Esophagus mucosa (tissue), 1 donor: ENCODE results near the gene PSMA6. TPM values are rescaled to one million over a fixed set of nuclear protein-coding genes. Genes with fewer than 3 reads are reported as not detected.
"Not testable (repeated sequence)": the region's sequence is repeated elsewhere in the genome, so short reads cannot be mapped to it uniquely, and the experiment has no call there.

Experiments
- ATAC-seq: fragments of 200-7000 bp; cut with Tn5 transposase; one replicate; pipeline ENCODE4 v1.9.1; 2020
- total RNA-seq: library from RNA; stranded (reverse); gene quantifications from one replicate; pipeline ENCODE4 v1.2.4, GENCODE V29; 2023
- donor health status: DM: yes; HTN: yes; CAD: no.

The PSMA6 gene
- total RNA-seq, 1 donor from 2014 or later = 188 TPM

DNA sequence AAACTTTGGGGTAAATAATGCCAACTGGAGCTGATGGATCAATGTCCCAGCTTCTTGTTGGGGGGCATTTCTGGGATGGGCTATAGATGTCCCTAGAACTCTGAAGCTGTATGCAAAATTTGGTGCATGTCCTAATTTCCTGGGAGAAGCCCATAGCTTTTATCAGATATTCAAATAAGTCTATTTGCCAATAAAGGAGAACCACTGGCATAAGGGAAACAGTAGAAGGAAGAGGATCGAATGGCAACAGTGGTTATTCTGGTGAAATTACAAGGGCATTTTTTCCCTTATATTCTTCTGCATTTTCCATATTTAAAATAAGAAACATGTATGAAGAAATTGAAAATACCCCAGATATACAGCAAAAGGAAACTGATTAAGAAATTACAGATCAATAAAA lies 34.2 kb downstream of the PSMA6 start:
- no peak for ATAC-seq

DNA sequence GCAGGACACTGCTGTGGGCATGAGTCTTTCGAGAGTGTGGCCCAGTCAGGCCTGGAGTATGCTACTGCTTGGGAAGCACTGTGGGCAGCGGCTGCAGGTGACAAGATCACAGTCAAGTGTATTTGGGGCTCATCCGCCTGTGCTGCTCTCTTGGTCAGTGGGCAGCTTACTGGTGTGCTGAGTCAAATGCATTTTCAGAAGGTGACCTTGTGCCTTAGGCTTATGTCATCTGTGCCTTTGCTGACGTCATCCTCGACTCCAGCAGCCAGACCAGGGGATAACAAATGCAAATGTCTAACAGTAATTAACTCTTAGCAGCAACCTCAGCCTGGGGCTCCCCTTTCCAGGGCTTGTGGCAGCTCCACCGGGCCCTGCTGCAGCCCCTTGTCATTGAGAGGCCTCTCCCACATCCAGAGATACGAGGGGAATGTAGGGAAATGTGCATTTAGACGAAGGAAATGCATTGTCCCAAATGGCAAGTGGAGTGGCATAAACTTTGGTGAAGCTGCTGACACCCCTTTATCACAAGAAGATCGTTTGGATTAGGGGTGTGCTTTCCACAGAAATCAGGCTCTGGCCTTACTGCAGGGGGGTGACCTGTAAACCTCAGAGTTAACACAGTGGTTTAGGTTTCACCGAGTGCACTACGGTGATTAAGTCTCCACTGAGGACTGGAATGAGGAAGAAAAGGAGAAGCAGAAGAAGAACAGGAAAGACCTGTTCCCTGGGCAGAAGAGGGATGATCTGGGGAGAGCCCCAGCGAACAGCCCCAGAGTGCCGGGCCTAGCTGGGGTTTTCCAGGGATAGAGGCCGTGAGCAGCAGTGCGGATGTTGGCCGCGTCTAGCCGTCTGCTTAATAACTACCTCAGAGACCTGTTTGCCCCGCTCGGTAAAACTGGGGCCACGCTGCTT lies 39.7 kb downstream of the PSMA6 start:
- peak; percentile 90 for ATAC-seq

DNA sequence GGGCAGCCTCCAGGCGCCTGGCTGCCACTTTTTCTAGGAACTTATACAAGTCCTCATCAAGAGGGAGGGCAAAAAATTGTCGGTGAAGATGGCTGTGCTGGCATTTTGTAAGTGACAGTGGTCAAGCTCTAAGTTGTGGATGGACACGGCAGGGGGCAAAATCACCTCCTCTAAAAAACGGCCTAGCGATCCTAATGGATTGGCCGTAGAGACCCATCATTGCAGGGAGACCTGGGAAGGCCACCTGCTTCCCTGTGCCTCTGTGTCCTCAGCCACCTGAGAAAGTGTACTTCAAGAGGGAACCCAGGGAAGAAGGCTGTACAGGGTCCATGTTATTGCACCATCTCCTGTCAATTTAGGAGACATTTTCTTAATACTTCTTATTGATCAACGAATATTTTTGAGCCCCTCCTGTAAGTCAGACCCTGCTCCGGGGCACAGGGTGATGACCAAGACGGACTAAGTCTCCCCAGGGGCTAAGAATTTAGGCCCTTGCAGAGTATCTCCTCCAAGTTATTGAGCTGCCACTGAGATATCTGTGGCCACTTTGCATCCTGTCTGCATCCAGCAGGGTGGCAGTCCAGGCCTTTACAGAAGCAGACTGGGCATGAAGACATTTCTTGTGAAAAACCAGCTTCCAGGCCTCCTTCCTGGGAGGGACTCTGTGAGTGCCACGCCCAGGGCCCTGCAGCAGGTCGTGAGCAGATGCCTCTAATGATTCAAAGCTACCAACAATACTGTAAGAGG lies 40.5 kb downstream of the PSMA6 start:
- ATAC-seq = peak; percentile 57

DNA sequence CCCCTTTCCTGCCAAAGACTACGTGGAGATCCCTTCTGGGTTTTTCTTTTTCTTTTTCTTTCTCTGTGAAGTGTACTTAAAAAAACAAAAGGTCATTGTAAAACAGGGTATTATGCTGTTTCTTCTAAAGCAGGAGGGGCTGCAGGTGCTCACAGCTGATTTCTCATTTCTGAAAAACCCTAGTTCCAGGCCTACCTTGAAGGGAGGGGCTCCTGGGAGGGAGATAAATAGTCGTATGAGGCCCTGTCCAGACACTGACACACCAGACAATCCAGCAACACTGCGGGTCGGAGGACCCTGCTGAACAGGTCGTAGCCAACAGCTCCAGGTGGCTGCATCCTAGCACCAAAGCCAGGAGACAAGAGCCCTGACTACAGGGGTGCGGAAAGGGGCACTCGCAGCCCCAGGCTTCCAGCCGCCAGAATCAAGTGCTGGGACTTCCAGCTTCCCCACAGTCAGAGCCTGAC lies 41.1 kb downstream of the PSMA6 start:
- ATAC-seq = no peak

DNA sequence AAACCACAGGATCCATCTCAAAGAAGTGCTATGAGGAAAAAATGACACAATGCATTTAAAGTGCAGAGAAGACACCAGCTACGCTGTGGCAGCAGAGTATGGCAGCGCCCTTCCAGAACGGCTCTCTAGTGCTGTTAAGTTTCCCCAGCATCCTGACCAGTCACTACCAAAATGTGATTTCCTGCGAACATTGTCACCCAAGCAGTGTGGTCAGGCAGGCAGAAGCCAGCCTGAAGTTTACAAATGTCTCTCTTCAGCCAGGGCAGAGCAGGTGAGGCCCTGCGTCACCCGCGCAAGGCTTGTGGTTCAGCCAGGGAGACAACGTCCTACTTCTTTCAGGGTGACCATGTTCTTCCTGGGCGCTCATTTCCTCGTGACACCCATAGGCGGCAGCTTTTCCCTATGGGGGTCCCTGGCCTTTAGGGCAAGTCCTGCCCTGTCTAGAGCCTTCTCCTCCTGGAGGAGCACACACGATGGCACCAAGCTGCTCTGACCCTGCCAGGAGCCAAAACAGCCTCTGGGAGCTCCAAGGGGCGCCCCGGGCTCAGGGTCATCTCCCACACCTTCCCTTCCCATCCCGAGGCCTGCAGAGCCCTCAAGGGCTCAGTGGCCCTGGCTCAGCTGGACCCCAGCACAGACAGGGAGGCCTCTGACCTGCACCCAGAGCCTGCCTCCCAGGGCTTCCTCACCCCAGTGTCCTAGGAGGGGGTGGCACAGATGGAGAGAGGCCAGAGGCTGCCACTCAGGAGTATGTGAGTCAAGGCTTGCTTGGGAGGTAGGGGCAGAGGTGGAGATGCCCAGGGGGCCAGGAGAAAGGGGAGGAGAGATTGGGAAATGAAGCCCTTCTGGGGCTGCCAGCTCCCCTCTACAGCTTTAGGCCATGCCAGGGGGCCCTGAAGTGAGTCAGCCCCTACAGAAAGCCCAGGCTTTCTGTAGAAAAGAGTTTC lies 41.9 kb downstream of the PSMA6 start:
- ATAC-seq = no peak

DNA sequence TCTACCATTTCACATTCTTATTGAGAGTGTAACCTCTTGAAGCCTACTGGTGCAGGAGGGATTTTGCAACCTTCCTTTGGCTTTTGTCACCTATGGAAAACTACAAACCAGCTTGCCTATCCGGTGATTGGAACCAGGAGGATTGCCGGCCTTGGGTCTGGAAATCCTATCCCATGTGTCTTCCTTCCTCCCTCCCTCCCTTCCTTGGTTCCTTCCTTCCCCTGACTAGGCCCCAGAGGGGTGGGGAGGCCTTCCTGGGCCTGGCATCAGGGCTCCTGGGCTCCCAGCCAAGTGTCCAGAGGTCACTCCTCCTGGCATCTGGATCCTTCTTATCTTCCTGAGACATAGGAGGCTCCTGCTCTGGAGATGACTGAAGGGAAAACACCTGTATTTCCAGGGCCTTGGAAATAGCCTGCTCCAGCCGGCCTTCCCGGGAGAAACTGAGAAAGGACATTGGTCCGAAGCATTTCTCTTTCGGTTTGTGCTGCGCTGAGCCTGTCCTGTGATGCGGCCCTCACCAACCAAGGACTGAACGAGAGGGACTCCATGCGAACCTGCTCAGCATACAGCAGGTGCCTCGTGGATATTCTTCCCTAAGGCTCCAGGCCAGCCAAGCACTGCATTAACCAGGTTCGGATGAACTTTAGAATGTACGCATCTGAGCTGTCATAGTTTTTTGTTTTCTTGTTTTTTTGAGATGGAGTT lies 43.4 kb downstream of the PSMA6 start:
- ATAC-seq = no peak

DNA sequence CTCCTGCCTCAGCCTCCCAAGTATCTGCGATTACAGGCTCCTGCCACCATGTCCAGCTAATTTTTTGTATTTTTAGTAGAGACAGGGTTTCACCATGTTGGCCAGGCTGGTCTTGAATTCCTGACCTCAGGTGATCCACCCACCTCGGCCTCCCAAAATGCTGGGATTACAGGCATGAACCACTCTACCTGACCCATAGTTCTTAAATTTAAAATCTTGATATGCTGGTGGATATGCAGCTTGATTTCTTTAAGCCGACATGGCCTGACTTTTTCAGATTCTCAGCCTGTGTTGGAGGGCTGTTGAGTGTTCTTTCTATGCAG lies 44.0 kb downstream of the PSMA6 start:
- not testable (repeated sequence) for ATAC-seq

GRCh38 chr14:35336494-35337268 lies 44.5 kb downstream of the PSMA6 start:
- peak; percentile 65 for ATAC-seq

DNA sequence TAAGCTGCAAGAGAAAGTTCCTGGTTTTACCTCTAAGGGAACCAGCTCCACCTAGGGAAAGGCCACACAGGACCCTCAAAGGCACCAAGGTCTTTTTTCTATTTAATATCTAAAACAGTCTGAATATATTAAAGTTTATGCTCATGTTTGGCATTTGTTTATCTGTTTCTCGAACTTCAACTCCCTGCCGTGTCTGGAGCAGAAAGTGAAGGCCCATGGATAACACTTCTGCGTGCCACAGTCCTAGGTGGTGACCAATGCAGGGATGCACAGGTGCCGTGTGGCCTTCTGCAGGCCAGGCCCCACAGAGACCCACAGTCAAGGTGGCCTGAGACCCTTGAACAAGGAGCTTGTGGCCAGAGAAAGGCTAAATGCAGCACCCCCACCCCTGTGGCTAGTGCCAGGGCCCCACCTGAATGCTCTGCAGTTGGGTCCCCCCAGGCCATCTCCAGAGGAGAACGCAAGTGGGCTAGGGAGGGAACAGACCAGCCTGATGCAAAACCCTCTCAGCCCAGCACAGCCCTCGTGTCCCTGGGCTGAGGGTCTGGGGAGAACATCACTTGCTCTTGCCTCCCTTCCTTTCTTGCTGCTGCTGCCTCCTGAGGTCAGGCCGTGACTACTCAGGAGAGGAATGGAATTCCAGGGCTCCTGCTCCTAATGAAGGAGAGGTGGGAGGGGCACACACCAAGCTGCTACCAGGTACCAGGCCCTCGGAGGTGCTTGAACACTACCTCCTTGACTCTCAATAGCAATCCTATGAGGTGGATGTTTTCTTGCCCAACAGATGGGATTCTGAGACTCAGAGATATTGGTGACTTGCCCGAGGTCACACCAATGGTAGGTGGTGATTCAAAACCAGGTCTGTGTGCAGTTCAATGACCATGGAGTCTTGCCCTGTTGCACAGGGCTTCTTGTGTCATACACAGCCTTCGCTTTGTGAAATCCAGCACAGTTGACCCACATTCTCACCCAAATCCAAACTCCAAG lies 45.4 kb downstream of the PSMA6 start:
- ATAC-seq = no peak

GRCh38 chr14:35338731-35339405 lies 46.7 kb downstream of the PSMA6 start:
- ATAC-seq = no peak

- ATAC-seq = no peak
Observed at GRCh38 chr14:35339761-35340406, 47.7 kb downstream of the PSMA6 start.

DNA sequence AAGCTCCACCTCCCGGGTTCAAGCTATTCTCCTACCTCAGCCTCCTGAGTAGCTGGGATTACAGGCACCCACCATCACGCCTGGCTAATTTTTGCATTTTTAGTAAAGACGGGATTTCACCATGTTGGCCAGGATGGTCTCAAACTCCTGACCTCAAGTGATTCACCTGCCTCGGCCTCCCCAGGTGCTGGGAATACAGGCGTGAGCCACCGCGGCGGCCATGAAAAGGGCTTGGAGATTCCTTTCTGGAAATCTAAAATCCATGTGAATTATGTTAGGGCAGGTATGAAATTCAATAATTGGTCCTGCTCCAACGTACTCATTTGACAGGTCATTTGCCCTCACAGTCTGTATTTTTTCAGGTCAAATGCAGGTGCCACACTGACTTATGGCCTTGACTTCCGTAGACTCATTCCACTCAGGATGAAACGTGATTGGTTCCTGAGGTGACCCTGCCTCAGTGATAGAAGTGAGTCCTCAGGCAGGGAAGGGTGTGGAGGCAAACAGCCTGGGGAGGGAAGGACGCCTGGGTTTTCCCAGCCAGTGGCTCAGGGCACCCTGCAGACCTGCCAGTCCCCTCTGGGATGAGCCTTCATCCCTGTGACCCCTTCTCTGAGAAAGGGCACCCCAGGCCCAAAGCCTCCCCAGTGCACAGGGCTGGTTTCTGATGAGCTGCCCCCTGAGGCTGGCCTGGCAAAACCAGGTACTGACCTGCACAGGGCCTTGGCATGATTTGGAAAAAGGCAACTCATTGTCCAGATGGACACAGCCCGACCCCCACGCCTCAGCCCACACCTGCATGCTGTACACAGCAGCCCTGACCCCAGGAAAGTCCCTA lies 48.7 kb downstream of the PSMA6 start:
- no peak for ATAC-seq

GRCh38 chr14:35341454-35341750 lies 49.2 kb downstream of the PSMA6 start:
- peak; percentile 1 for ATAC-seq

- peak; percentile 91 for ATAC-seq
Observed at GRCh38 chr14:35341751-35342488, 49.7 kb downstream of the PSMA6 start.

DNA sequence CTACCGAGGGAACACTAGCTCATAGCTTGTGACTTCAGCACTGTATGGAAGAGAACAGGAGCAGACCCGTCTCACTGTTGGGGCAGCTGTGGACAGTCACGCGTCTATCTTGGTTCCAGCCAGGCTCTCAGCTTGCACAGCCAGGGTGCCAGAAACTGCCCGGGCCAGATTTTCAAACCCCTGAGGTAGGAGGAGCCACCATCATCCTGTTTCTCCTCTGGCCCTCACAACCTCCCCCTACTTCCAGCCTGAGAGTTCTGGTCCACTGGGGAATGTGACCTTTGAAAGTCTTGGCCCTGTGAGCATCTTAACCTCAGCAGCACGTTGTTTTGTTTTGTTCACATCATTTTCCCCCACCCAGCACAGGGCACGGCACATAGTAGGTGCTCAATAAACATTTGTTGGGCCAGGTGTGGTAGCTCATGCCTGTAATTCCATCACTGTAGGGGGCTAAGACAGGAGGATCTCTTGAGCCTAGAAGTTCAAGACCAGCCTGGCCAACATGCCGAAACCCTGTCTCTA lies 50.4 kb downstream of the PSMA6 start:
- peak; percentile 19 for ATAC-seq

GRCh38 chr14:35343702-35344101 lies 51.5 kb downstream of the PSMA6 start:
- no peak for ATAC-seq
